ENCODE results near the gene VAMP2.

VAMP2 gene

GRCh38 chr17:8141741-8142140, 21.0 kb downstream of the VAMP2 start:
- no peak for DNase-seq

GRCh38 chr17:8141045-8141444, 21.7 kb downstream of the VAMP2 start:
- DNase-seq: no peak

GRCh38 chr17:8140065-8141029, 22.4 kb downstream of the VAMP2 start:
- no peak for DNase-seq

GRCh38 chr17:8138672-8139371, 23.9 kb downstream of the VAMP2 start:
- peak; percentile 91 for DNase-seq

GRCh38 chr17:8138374-8138671, 24.4 kb downstream of the VAMP2 start:
- DNase-seq: no peak

- no peak for DNase-seq
Measured at GRCh38 chr17:8137645-8138373, 24.9 kb downstream of the VAMP2 start.

GRCh38 chr17:8133941-8134340, 28.8 kb downstream of the VAMP2 start:
- no peak for DNase-seq

GRCh38 chr17:8133399-8133798, 29.3 kb downstream of the VAMP2 start:
- DNase-seq: no peak

- DNase-seq: no peak
Measured at GRCh38 chr17:8131844-8132441, 30.8 kb downstream of the VAMP2 start.

- DNase-seq: no peak
Measured at GRCh38 chr17:8128125-8128784, 34.5 kb downstream of the VAMP2 start.

- peak; percentile 46 for DNase-seq
Measured at GRCh38 chr17:8126491-8127066, 36.2 kb downstream of the VAMP2 start.

GRCh38 chr17:8125947-8126490, 36.7 kb downstream of the VAMP2 start:
- no peak for DNase-seq

- peak; percentile 26 for DNase-seq
Measured at GRCh38 chr17:8125154-8125946, 37.4 kb downstream of the VAMP2 start.

GRCh38 chr17:8124350-8125153, 38.2 kb downstream of the VAMP2 start:
- DNase-seq: no peak

GRCh38 chr17:8123695-8124349, 38.9 kb downstream of the VAMP2 start, which contains the start of gene HES7:
Gene HES7 (minus strand): TSS chr17:8124106. CDS start chr17:8124084, 22 bp downstream.
- DNase-seq: no peak

- DNase-seq: no peak
Measured at GRCh38 chr17:8122924-8123694, 39.6 kb downstream of the VAMP2 start.

- DNase-seq: no peak
Measured at GRCh38 chr17:8122422-8122923, 40.3 kb downstream of the VAMP2 start.

- DNase-seq: peak; percentile 36
Measured at GRCh38 chr17:8121681-8122421, 40.9 kb downstream of the VAMP2 start.

Data from DMS 273 treated with DMSO at 0.1 percent for 48 hours (cell line).